Uterus (tissue), 4 donors: ENCODE data around the gene SPON1. TPM values are rescaled to one million over a fixed set of nuclear protein-coding genes. Genes with fewer than 3 reads are reported as not detected.
"Not testable (repeated sequence)": the region's sequence is repeated elsewhere in the genome, so short reads cannot be mapped to it uniquely, and the experiment has no call there.

Experiments used
- DNase-seq, 2 donors: peaks; one replicate each; pipeline ENCODE4 v3.0.0-alpha.2; 2019 to 2020
- H3K27ac ChIP-seq, 2 donors: fragments of 200-600 bp; sonication (generic); 1 replicate in 1 of 2; 2 replicates in 1 of 2; pipeline ENCODE4 v1.5.1; 2016 to 2018
- H3K27me3 ChIP-seq, 2 donors: fragments of 200-600 bp; sonication (generic); one replicate each; pipeline ENCODE4 v1.5.1; 2018 to 2019; ENCODE audit warnings: control low read depth in 1 of 2
- H3K36me3 ChIP-seq, 2 donors: fragments of 200-600 bp; sonication (generic); one replicate each; pipeline ENCODE4 v1.5.1; 2019; ENCODE audit warnings: control low read depth in 1 of 2
- H3K4me1 ChIP-seq, 2 donors: fragments of 200-600 bp; sonication (generic); one replicate each; pipeline ENCODE4 v1.5.1; 2018 to 2019; ENCODE audit warnings: control low read depth in 1 of 2
- H3K4me3 ChIP-seq, 2 donors: fragments of 200-600 bp; sonication (generic); 1 replicate in 1 of 2; 2 replicates in 1 of 2; pipeline ENCODE4 v1.5.1; 2018 to 2019; ENCODE audit warnings: mild to moderate bottlenecking in 1 of 2
- H3K9me3 ChIP-seq, 2 donors: fragments of 200-600 bp; sonication (generic); one replicate each; pipeline ENCODE4 v1.5.1; 2019; ENCODE audit warnings: control low read depth in 1 of 2
- POLR2A ChIP-seq, 2 donors: fragments of 450-650 bp; IDR thresholded peaks; one replicate each; pipeline ENCODE4 v1.6.1; 2016; ENCODE audit warnings: antibody characterized with exemption in 2 of 2, mild to moderate bottlenecking in 1 of 2, moderate library complexity in 1 of 2
- intact Hi-C: fragments of 100-400 bp; cut with DNase I; formaldehyde crosslinking; loops from one replicate; pipeline ENCODE4 v1.15.1; 2023; ENCODE audit warnings: low total_unique reads
- total RNA-seq, 4 donors: library from RNA; depleted of rRNA in 3 of 4; stranded (reverse); fragments of >200 nt in 3 of 4; gene quantifications; one replicate each; pipeline versions ENCODE4 v1.1.0 to v1.2.4, GENCODE V29; 2014 to 2023
- TF ChIP-seq, protein P1 (sequence below), 4 experiments: fragments of 200-600 bp in 2 of 4; fragments of 450-650 bp in 2 of 4; sonication (generic) in 2 of 4; IDR thresholded peaks; one replicate each; pipeline ENCODE4 v1.5.1; 2016 to 2019; ENCODE audit warnings: antibody characterized with exemption in 4 of 4, mild to moderate bottlenecking in 2 of 4, moderate library complexity in 1 of 4
- donor health status: DM: yes; HTN: yes; CAD: no.

Gene SPON1
- total RNA-seq, 4 donors from 2014 or later, result 18.8 to 139 (median 28.8) TPM

DNA sequence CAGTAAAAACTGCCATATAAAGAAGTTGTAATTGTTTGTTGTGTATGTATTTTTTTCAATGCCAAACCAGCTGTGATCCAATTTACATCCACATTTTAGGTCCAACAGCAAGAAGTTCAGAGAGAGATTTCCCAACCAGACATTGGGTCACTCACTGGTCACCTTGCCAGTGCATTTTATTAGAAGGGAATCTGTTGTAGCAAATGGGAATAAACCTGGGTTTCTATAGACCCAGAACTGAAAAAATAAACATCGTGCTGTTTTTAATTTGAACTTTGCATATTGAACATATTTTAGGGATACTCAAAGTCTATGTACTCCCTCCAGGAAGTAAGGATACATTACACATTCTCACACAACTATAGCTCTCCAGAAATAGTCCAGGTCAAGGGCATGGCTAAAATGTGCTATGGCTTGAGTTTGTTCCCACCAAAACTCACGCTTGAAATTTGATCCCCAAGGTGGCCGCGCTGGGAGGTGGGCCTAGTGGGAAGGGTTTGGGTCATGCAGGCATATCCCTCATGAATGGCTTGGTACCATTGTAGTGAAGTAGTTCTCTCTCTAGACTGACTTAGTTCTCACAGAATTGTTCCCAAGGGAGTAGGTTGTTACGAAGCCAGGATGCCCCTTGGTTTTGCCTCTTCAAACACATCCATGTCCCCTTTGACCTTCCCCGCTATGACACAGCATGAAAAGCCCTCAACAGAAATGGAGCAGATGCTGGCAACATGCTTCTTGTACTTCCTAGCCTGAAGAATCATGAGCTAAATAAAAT lies 305.5 kb downstream of the SPON1 start:
- no peaks in the 10 kb centered on the region for H3K27me3 ChIP-seq
- TF ChIP-seq POLR2A (IDR thresholded peaks at IDR 0.05), result no peak
- TF ChIP-seq, protein P1, sequence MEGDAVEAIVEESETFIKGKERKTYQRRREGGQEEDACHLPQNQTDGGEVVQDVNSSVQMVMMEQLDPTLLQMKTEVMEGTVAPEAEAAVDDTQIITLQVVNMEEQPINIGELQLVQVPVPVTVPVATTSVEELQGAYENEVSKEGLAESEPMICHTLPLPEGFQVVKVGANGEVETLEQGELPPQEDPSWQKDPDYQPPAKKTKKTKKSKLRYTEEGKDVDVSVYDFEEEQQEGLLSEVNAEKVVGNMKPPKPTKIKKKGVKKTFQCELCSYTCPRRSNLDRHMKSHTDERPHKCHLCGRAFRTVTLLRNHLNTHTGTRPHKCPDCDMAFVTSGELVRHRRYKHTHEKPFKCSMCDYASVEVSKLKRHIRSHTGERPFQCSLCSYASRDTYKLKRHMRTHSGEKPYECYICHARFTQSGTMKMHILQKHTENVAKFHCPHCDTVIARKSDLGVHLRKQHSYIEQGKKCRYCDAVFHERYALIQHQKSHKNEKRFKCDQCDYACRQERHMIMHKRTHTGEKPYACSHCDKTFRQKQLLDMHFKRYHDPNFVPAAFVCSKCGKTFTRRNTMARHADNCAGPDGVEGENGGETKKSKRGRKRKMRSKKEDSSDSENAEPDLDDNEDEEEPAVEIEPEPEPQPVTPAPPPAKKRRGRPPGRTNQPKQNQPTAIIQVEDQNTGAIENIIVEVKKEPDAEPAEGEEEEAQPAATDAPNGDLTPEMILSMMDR (IDR thresholded peaks at IDR 0.05), result no peak
- no peak overlapping the region for H3K4me3 ChIP-seq
- intact Hi-C loops, result no loop called here
- no peak overlapping the region for H3K27ac ChIP-seq
- H3K4me1 ChIP-seq, result no peaks in the 10 kb centered on the region
- H3K9me3 ChIP-seq, result no peaks in the 10 kb centered on the region
- H3K36me3 ChIP-seq, result no peaks in the 10 kb centered on the region
- no peak for DNase-seq

DNA sequence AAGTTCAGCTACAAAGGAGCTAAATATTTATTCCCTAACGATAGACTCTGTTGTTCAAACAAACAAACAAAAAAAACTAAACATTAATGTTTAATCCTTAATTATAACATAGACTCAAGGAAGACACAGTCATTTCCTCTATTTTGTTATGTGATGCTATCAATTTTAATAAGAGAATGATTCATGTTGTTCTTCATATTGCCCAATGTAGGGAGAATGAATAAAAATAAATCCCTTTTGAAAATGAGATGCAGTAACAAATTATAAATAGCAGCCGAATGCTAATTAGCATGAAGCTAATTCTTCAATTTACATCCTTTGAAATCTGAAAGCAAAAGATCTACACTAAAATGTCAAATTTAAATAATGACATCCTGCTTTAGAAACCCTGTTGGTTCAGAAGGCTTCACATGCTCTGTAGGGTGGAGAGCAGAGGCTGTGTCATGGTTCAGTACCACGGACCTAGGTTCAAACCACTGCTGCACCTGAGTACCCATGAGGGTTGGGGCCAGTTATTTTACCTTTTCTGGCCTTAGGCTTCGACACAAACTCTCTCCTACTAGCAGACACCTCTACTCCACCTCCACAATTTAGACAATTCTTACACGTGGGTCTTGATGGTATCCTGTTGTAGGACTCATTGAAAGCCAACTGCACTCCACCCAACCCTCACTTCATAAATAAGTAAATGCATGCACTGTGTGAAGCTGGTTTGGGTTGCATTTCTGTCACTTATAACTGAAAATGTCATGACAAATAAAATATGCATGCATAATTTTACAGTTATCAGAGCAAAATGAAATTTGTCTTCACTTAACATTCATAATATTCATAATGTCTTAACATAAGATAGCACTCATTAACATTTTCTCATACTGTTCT lies 307.4 kb downstream of the SPON1 start:
- no peaks in the 10 kb centered on the region for H3K27me3 ChIP-seq
- H3K4me1 ChIP-seq, result no peaks in the 10 kb centered on the region
- H3K36me3 ChIP-seq, result no peaks in the 10 kb centered on the region
- no peaks in the 10 kb centered on the region for H3K9me3 ChIP-seq
- TF ChIP-seq POLR2A (IDR thresholded peaks at IDR 0.05), result no peak
- intact Hi-C loops, result no loop called here
- DNase-seq, result no peak
- no peak overlapping the region for H3K4me3 ChIP-seq
- H3K27ac ChIP-seq, result no peak overlapping the region

DNA sequence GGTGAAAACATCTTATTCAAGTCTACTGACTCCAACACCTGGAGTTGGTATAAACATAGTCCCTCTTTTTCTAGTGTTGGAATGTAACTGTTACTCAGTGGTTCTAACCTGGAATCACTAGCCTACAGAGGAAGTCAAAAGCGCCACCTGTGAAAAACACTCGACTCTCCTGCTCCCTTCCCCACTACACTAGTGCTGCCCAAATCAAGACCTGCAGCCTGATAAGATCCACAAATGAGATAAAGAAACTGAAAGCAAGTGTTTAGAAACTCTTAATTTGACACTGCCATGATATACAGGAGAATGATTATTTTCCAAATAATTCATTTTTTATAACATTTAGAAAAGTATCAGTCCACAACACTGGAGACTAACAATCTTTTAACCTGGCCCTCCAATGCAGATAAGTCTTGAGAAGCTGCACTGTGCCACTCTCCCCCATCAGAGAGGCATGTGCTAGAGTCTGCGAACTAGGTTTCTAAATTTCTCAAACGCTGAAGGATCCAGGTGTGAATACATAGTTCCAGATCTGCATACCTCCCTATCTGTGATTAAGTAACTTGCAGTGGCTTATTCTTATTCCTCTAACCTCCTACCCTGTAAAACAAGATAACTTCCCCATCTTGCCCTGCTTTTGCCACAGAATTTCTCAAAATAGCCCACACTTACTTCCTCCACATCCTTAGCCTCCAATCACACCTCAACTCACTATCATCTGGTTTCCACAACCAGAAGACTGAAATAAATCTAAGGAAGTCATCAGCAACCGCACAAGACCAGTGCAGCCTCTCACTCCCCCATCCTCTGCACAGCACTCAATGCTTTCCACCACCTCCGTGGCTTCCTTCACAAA lies 308.4 kb downstream of the SPON1 start:
- Histone ChIP-seq H3K4me1 (no peaks in the 10 kb centered on the region), H3K4me3 (no peak overlapping the region), H3K27ac (no peak overlapping the region), H3K36me3 (no peaks in the 10 kb centered on the region), H3K27me3 (no peaks in the 10 kb centered on the region), H3K9me3 (no peaks in the 10 kb centered on the region)
- intact Hi-C loops, result no loop called here
- no peak for TF ChIP-seq POLR2A (IDR thresholded peaks at IDR 0.05)
- TF ChIP-seq, protein P1 (IDR thresholded peaks at IDR 0.05), result no peak
- DNase-seq, result no peak

DNA sequence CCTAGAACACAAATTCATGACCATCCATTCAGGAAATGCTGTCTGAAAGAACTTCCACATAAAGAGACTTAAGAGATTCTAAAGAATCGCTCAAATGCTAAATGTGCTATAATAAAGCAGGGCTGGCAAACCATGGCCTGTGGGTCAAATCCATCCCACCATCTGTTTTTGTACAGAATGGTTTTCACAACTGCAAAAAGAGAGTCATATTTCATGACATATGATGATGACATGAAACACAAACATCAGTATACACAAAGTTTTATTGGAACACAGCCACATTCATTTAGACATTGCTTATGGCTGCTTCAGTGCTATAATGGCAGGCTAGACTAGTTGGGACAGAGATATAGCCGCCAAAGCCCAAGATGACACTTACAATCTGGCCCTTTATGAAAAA lies 311.4 kb downstream of the SPON1 start:
- no peak overlapping the region for H3K27ac ChIP-seq
- H3K4me3 ChIP-seq, result no peak overlapping the region
- H3K9me3 ChIP-seq, result no peaks in the 10 kb centered on the region
- TF ChIP-seq, protein P1 (IDR thresholded peaks at IDR 0.05), result no peak
- TF ChIP-seq POLR2A (IDR thresholded peaks at IDR 0.05), result no peak
- no peaks in the 10 kb centered on the region for H3K36me3 ChIP-seq
- no peaks in the 10 kb centered on the region for H3K4me1 ChIP-seq
- no peak for DNase-seq
- no peaks in the 10 kb centered on the region for H3K27me3 ChIP-seq
- intact Hi-C loops, result no loop called here

DNA sequence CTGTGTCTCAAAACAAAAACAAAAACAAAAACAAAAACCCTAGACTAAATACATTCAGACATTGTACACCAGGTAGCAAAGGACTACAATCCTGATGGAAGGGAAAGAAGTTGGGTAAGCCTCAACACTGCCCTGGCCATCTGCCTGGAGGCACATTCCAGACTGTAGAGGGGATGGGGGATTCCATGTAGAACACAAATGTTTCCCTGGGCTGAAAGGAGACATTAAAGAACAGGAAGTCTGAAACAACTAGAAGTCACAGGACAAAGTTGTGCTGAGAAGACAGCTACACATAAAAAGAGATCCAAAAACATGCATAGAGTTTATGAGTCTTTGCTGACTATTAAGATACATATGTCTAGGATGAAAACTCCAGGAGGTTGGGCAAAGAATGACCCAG lies 312.6 kb downstream of the SPON1 start:
- intact Hi-C loops, result no loop called here
- H3K4me1 ChIP-seq, result no peaks in the 10 kb centered on the region

DNA sequence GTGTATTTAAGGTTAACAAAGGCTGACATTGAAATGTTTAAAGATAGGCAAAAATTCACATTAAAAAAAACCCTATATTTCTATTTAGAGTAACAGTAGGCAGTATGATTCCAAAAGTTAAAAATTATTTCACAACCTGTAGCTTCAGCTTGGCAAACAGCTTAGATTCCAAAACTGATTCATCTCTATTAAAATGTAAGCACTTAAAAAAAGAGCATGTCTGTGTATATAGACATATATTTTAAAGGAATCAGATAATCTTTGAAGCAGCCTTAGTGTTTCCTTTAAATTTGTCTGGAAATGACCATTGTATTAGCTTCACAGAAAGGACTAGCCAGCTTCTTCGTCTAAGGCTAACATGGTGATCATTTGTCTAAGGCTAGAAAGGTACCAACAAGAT lies 316.3 kb downstream of the SPON1 start:
- H3K36me3 ChIP-seq, H3K4me3 ChIP-seq, H3K9me3 ChIP-seq, H3K4me1 ChIP-seq, DNase-seq, H3K27me3 ChIP-seq, intact Hi-C loops, H3K27ac ChIP-seq: not testable (repeated sequence)

More for the DNA sequence above, 312.6 kb downstream of the SPON1 start:
- no peak for TF ChIP-seq POLR2A (IDR thresholded peaks at IDR 0.05)
- TF ChIP-seq, protein P1 (IDR thresholded peaks at IDR 0.05), result no peak
- Histone ChIP-seq H3K27ac (no peak overlapping the region), H3K9me3 (no peaks in the 10 kb centered on the region), H3K4me3 (no peak overlapping the region), H3K27me3 (no peaks in the 10 kb centered on the region), H3K36me3 (no peaks in the 10 kb centered on the region)
- DNase-seq, result no peak
